ENCODE measurements around the gene TSACC. TPM values are rescaled to one million over a fixed set of nuclear protein-coding genes. Genes with fewer than 3 reads are reported as not detected.

Gene TSACC
- total and polyA plus RNA-seq, 10 of the 15 experiments (the other 5 are each of a cell fraction or from before 2014, with no cell fraction given): 0.25 to 2.8 (median 0.92) TPM; not detected in 4

DNA sequence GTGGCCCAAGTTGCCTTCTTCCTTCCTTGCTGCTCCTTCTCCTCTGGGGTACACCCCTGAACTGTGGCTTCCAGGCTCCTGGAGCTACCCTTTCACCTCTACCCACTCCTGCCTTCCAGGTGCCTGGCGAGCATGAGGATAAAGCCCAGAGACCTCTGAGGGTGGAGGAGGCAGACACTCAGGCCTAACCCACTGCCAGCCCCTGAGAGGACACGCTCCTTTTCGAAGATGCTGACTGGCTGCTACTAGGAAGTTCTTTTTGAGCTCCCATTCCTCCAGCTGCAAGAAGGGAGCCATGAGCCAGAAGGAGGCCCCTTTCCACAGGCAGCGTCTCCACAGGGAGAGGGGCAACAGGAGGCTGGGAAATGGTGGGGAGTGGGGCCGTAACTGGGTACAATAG lies 46.3 kb downstream of the TSACC start:
- ATAC-seq: no peak
- H3K4me1 ChIP-seq (ENCODE audit: control insufficient read depth, insufficient read depth, low read length): no peaks in the 10 kb centered on the region

More for the DNA sequence above, 46.3 kb downstream of the TSACC start:
- FAIRE-seq (no peak), DNase-seq (ENCODE audit: low read depth, low spot score) (no peak)
- Histone ChIP-seq H3K4me2 (ENCODE audit: control insufficient read depth, insufficient read depth) (no peak overlapping the region), H3K79me2 (ENCODE audit: control insufficient read depth, insufficient read depth, low read length) (no peaks in the 10 kb centered on the region), H3K36me3 (ENCODE audit: control insufficient read depth in 2 of 2, insufficient read depth in 2 of 2, low read length in 1 of 2) (no peaks in the 10 kb centered on the region), H3K4me3 (no peak overlapping the region), H3K27me3 (replicated peaks in 1 of 2; ENCODE audit: control insufficient read depth in 2 of 2, insufficient read depth in 2 of 2, low read length in 1 of 2) (peaks cover 6 to 11% of the 10 kb centered on the region in 2 experiments), H4K20me1 (ENCODE audit: control insufficient read depth, insufficient read depth) (no peaks in the 10 kb centered on the region), H3K9ac (ENCODE audit: control insufficient read depth, insufficient read depth, low read length) (no peak overlapping the region), H3K9me3 (replicated peaks; ENCODE audit: control insufficient read depth, insufficient read depth, low read length) (no peaks in the 10 kb centered on the region), H2AFZ (ENCODE audit: control insufficient read depth, low read depth, low read length) (no peak overlapping the region), H3K27ac (ENCODE audit: control insufficient read depth, insufficient read depth) (no peak overlapping the region)
- 60% methylated on average over 5 of the region's 5 CpGs for WGBS (ENCODE audit: insufficient coverage, insufficient replicate concordance, low lambda C conversion rate, missing lambda C conversion rate)
- CTCF ChIA-PET: interaction anchor here (0.8 to 7.8 kb wide), 15 partner anchors 8 to 224 kb away, joined by 3 to 468 read pairs (median 16); no protein-coding TSS in a partner anchor
- SMC1A ChIA-PET (ENCODE audit: uncharacterized antibody, unreplicated experiment): interaction anchor here (1.7 to 5.4 kb wide), 8 partner anchors 23 to 224 kb away, joined by 5 to 149 read pairs (median 14); no protein-coding TSS in a partner anchor
- intact Hi-C loops (cut with micrococcal nuclease; ENCODE audit: unreplicated experiment): loop anchor here (1.0 to 2.0 kb wide), 2 partner anchors 62 to 224 kb away; no protein-coding TSS in a partner anchor
- in situ Hi-C loops (cut with MboI): loop anchor here (5.0 kb wide), 2 partner anchors 58 to 223 kb away; no protein-coding TSS in a partner anchor
- BruUV-seq (replicated peaks): no TSS peak
- RAD21 ChIA-PET (ENCODE audit: unreplicated experiment): interaction anchor here (1.8 to 6.3 kb wide), 4 partner anchors 48 to 73 kb away, joined by 4 to 162 read pairs (median 34); no protein-coding TSS in a partner anchor
- TF ChIP-seq FOS (IDR thresholded peaks at IDR 0.05; ENCODE audit: borderline replicate concordance, extremely low read depth, insufficient read length) (no peak), HDAC2 (IDR thresholded peaks at IDR 0.05) (no peak), BHLHE40 (IDR thresholded peaks at IDR 0.05; ENCODE audit: borderline replicate concordance in 1 of 2, low read depth in 2 of 2, low read length in 1 of 2) (no peak), CHD2 (IDR thresholded peaks at IDR 0.05; ENCODE audit: borderline replicate concordance, low read depth, low read length) (no peak), SKIL (IDR thresholded peaks at IDR 0.05; ENCODE audit: low read depth, poor library complexity, severe bottlenecking) (no peak), RAD51 (IDR thresholded peaks at IDR 0.05) (no peak), ZBED1 (IDR thresholded peaks at IDR 0.05; ENCODE audit: borderline replicate concordance) (no peak)
- TF ChIP-seq, protein P1, sequence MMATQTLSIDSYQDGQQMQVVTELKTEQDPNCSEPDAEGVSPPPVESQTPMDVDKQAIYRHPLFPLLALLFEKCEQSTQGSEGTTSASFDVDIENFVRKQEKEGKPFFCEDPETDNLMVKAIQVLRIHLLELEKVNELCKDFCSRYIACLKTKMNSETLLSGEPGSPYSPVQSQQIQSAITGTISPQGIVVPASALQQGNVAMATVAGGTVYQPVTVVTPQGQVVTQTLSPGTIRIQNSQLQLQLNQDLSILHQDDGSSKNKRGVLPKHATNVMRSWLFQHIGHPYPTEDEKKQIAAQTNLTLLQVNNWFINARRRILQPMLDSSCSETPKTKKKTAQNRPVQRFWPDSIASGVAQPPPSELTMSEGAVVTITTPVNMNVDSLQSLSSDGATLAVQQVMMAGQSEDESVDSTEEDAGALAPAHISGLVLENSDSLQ (IDR thresholded peaks at IDR 0.05): no peak
- TF ChIP-seq, protein P2, sequence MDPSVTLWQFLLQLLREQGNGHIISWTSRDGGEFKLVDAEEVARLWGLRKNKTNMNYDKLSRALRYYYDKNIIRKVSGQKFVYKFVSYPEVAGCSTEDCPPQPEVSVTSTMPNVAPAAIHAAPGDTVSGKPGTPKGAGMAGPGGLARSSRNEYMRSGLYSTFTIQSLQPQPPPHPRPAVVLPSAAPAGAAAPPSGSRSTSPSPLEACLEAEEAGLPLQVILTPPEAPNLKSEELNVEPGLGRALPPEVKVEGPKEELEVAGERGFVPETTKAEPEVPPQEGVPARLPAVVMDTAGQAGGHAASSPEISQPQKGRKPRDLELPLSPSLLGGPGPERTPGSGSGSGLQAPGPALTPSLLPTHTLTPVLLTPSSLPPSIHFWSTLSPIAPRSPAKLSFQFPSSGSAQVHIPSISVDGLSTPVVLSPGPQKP (IDR thresholded peaks at IDR 0.05; ENCODE audit: low read depth, low read length): no peak
- POLR2A ChIA-PET: interaction anchor here (1.2 kb wide), 1 partner anchor 15 kb away, joined by 3 read pairs; no protein-coding TSS in a partner anchor

All from GM12878 (cell line).